Endothelial cell of umbilical vein (primary cell): ENCODE results near the gene PTF1A. TPM values are rescaled to one million over a fixed set of nuclear protein-coding genes. Genes with fewer than 3 reads are reported as not detected.

Source experiments
- BruUV-seq: library from RNA; stranded (reverse); fragments of 400-500 nt; replicated peaks from 2 replicates; lab custom pipeline; 2021; lab: Mats Ljungman, UMichigan
- CTCF ChIA-PET: fragments of 300-600, 350-600 bp; sonication (Branson Sonifier 250); formaldehyde crosslinking; loops from one replicate; lab custom pipeline; 2021; ENCODE audit warnings: antibody characterized with exemption, inconsistent platforms; lab: Charles Lee
- POLR2A ChIA-PET: fragments of 300-600, 350-600 bp; sonication (Branson Sonifier 250); formaldehyde crosslinking; loops from one replicate; lab custom pipeline; 2021; ENCODE audit warnings: antibody characterized with exemption, inconsistent platforms; lab: Charles Lee
- DNase-seq: peaks from one replicate; pipeline ENCODE4 v3.0.0-alpha.2; 2011; ENCODE audit warnings: low read depth, low spot score
- FAIRE-seq: peaks from 2 replicates; lab custom pipeline; 2011; peaks lifted over from hg19 to GRCh38; lab: Jason Lieb, UNC
- H2AFZ ChIP-seq: 2 replicates; pipeline ENCODE4 v1.6.0; 2012; ENCODE audit warnings: low read depth, low read length, control low read depth, inconsistent platforms
- H3K27ac ChIP-seq: 2 replicates; pipeline ENCODE4 v1.5.1; 2011; ENCODE audit warnings: low read depth, mild to moderate bottlenecking, control low read depth, low read length, moderate library complexity; ENCODE audit not compliant: insufficient read depth
- H3K27me3 ChIP-seq, 2 experiments: 2 replicates each; pipeline versions ENCODE4 v1.6.0 to v1.6.1; 2011; ENCODE audit warnings: low read length in 2 of 2, mixed read lengths in 1 of 2; ENCODE audit not compliant: control insufficient read depth in 2 of 2, insufficient read depth in 2 of 2
- H3K36me3 ChIP-seq, 2 experiments: 2 replicates in 1 of 2; 3 replicates in 1 of 2; pipeline ENCODE4 v1.5.1; 2011; ENCODE audit warnings: low read length in 2 of 2, mild to moderate bottlenecking in 1 of 2, moderate library complexity in 1 of 2; ENCODE audit not compliant: control insufficient read depth in 2 of 2, insufficient read depth in 2 of 2; ENCODE audit errors: extremely low read depth in 1 of 2
- H3K4me1 ChIP-seq: 3 replicates; pipeline ENCODE4 v1.5.1; 2011; ENCODE audit warnings: mild to moderate bottlenecking, low read length; ENCODE audit not compliant: control insufficient read depth, insufficient read depth; ENCODE audit errors: extremely low read depth
- H3K4me2 ChIP-seq: 2 replicates; pipeline ENCODE4 v1.6.1; 2011; ENCODE audit warnings: low read length, control low read depth, mixed read lengths; ENCODE audit not compliant: insufficient read depth
- H3K4me3 ChIP-seq, 3 experiments: fragments of 200-600 bp in 1 of 3; sonication (generic), shearing (Covaris generic) in 1 of 3; replicated peaks in 1 of 3; 2 replicates each; pipeline ENCODE4 v1.5.1; 2011 to 2016; ENCODE audit warnings: control low read depth in 3 of 3, low read length in 3 of 3, mild to moderate bottlenecking in 2 of 3, inconsistent platforms in 1 of 3, low read depth in 1 of 3, moderate library complexity in 1 of 3; ENCODE audit not compliant: insufficient read depth in 1 of 3
- H3K79me2 ChIP-seq: 2 replicates; pipeline ENCODE4 v1.6.0; 2012; ENCODE audit warnings: low read length, inconsistent platforms; ENCODE audit not compliant: control insufficient read depth, insufficient read depth
- H3K9ac ChIP-seq: replicated peaks from 2 replicates; pipeline ENCODE3; 2011; ENCODE audit warnings: low read length, control low read depth; ENCODE audit not compliant: insufficient read depth; ENCODE audit errors: extremely low read depth
- H3K9me1 ChIP-seq: replicated peaks from 3 replicates; pipeline ENCODE4 v1.6.0; 2011; ENCODE audit warnings: mild to moderate bottlenecking, low read length; ENCODE audit not compliant: control insufficient read depth, insufficient read depth; ENCODE audit errors: extremely low read depth
- H3K9me3 ChIP-seq: replicated peaks from 2 replicates; pipeline ENCODE4 v1.5.1; 2012; ENCODE audit warnings: low read length, inconsistent platforms; ENCODE audit not compliant: control insufficient read depth, insufficient read depth
- H4K20me1 ChIP-seq: replicated peaks from 2 replicates; pipeline ENCODE3; 2011; ENCODE audit warnings: mild to moderate bottlenecking, low read length; ENCODE audit not compliant: control insufficient read depth, insufficient read depth; ENCODE audit errors: extremely low read depth
- EZH2 ChIP-seq: IDR thresholded peaks from 2 replicates; pipeline ENCODE4 v1.6.1; 2012; ENCODE audit warnings: borderline replicate concordance, low read depth, mild to moderate bottlenecking, moderate library complexity, low read length, inconsistent platforms; ENCODE audit not compliant: severe bottlenecking
- FOS ChIP-seq: IDR thresholded peaks from 2 replicates; pipeline ENCODE4 v1.6.1; 2011; ENCODE audit warnings: mild to moderate bottlenecking, low read length, moderate library complexity, borderline replicate concordance; ENCODE audit not compliant: insufficient read depth
- GATA2 ChIP-seq: IDR thresholded peaks from 2 replicates; pipeline ENCODE4 v1.7.0; 2011; ENCODE audit warnings: low read depth, mild to moderate bottlenecking, moderate library complexity, mixed read lengths, low read length; ENCODE audit not compliant: insufficient read length, insufficient read depth
- JUN ChIP-seq: IDR thresholded peaks from 2 replicates; pipeline ENCODE4 v1.6.1; 2011; ENCODE audit warnings: borderline replicate concordance, low read depth; ENCODE audit not compliant: insufficient read length, insufficient read depth
- MYC ChIP-seq: IDR thresholded peaks from one replicate; pipeline ENCODE4 v1.6.1; 2011; ENCODE audit warnings: mild to moderate bottlenecking, low read depth, low read length
- POLR2A ChIP-seq: IDR thresholded peaks from 2 replicates; pipeline ENCODE4 v1.6.1; 2012; ENCODE audit warnings: low read depth, mild to moderate bottlenecking, control low read depth, low read length
- dilution Hi-C: fragments of 300-500 bp; cut with MboI; formaldehyde crosslinking; loops from one replicate; pipeline ENCODE4 v1.15.0; 2019; ENCODE audit warnings: low sequenced_read_pairs; ENCODE audit not compliant: extremely low pct_ligation_motif_present
- intact Hi-C: fragments of 100-400 bp; cut with micrococcal nuclease; formaldehyde crosslinking; loops from one replicate; pipeline ENCODE4 v1.10.0; 2022
- polyA plus RNA-seq, 4 experiments: library from polyadenylated mRNA; depleted of rRNA in 3 of 4; stranded (reverse) in 3 of 4; unstranded in 1 of 4; fragments of >200 nt; gene quantifications; 2 replicates each; pipeline versions ENCODE4 v1.2.1 to v1.2.3, GENCODE V29; 2011 to 2012; ENCODE audit warnings: missing spikeins in 1 of 4
- total RNA-seq: library from RNA; stranded (reverse); gene quantifications from 2 replicates; pipeline ENCODE4 v1.2.3, GENCODE V29; 2021
- TF ChIP-seq, protein P1 (sequence below), 2 donors: IDR thresholded peaks; 1 replicate in 1 of 2; 2 replicates in 1 of 2; pipeline ENCODE4 v1.5.1; 2011; ENCODE audit warnings: low read length in 2 of 2, mild to moderate bottlenecking in 2 of 2, moderate library complexity in 2 of 2, control low read depth in 1 of 2, inconsistent platforms in 1 of 2, low read depth in 1 of 2; ENCODE audit not compliant: insufficient read depth in 1 of 2; ENCODE audit errors: extremely low read depth in 1 of 2

PTF1A gene
- total and polyA plus RNA-seq, 2 donors (not counting 3 experiments of a cell fraction or from before 2014, with no cell fraction given) = not detected

DNA sequence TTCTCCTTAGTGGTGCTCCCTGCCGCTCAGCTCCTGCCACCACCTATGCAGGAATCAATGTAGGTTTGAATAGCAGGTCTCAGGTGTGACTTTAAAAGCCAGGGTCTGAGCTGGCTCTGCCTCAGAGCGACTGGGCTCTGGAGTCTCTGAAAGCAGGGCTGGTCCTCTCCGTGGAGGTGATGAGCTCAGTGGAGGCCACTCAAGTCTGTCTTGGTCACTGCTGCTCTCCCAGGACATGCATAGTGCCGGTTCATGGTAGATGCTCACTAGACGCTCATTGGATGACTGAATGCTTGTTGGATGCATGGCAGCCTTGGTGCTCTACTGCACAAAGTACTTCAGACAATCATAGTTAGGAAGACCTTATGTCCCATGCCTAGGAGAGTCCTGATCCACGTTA, 45.1 kb upstream of the PTF1A start:
- no peak overlapping the region for H2AFZ ChIP-seq
- no peak overlapping the region for H3K27ac ChIP-seq
- no peak overlapping the region for H3K4me3 ChIP-seq
- no peaks in the 10 kb centered on the region for H3K36me3 ChIP-seq
- no peak for TF ChIP-seq EZH2
- TF ChIP-seq, protein P1, sequence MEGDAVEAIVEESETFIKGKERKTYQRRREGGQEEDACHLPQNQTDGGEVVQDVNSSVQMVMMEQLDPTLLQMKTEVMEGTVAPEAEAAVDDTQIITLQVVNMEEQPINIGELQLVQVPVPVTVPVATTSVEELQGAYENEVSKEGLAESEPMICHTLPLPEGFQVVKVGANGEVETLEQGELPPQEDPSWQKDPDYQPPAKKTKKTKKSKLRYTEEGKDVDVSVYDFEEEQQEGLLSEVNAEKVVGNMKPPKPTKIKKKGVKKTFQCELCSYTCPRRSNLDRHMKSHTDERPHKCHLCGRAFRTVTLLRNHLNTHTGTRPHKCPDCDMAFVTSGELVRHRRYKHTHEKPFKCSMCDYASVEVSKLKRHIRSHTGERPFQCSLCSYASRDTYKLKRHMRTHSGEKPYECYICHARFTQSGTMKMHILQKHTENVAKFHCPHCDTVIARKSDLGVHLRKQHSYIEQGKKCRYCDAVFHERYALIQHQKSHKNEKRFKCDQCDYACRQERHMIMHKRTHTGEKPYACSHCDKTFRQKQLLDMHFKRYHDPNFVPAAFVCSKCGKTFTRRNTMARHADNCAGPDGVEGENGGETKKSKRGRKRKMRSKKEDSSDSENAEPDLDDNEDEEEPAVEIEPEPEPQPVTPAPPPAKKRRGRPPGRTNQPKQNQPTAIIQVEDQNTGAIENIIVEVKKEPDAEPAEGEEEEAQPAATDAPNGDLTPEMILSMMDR (IDR thresholded peaks at IDR 0.05; ENCODE audit: extremely low read depth in 1 of 2, insufficient read depth in 1 of 2, low read depth in 1 of 2, low read length in 2 of 2) = no peak
- intact Hi-C loops = no loop called here
- H4K20me1 ChIP-seq = no peaks in the 10 kb centered on the region
- dilution Hi-C loops = no loop called here
- H3K4me2 ChIP-seq = no peak overlapping the region
- H3K27me3 ChIP-seq = no peaks in the 10 kb centered on the region
- H3K9ac ChIP-seq = no peak overlapping the region
- no peaks in the 10 kb centered on the region for H3K79me2 ChIP-seq
- DNase-seq = no peak
- POLR2A ChIA-PET = no interaction called here
- H3K9me3 ChIP-seq = no peaks in the 10 kb centered on the region
- CTCF ChIA-PET = interaction anchor here (0.9 kb wide), 1 partner anchor 12 kb away, joined by 3 read pairs; no protein-coding TSS in a partner anchor
- no TSS peak for BruUV-seq
- no peak for FAIRE-seq
- no peaks in the 10 kb centered on the region for H3K4me1 ChIP-seq
- H3K9me1 ChIP-seq = no peaks in the 10 kb centered on the region

DNA sequence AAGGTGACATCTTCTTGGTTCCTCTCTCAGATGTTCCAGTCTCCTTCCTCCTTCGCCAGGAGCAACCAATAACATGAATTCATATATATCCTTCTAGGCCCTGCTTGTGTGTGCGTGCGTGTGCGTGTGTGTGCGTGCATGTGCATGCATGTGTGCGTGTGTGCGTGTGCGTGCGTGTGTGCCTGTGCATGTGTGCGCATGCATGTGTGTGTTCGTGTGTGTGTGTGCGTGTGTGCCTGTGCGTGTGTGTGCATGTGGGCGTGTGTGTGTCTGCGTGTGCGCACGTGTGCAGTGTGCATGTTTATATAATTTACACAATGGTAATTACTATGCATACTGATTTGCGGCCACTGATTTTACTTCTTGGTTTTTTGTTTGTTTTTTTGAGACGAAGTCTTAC, 43.9 kb upstream of the PTF1A start:
- dilution Hi-C loops (no loop called here), intact Hi-C loops (no loop called here)
- BruUV-seq = no TSS peak
- POLR2A ChIA-PET = no interaction called here
- Histone ChIP-seq H3K27me3 (no peaks in the 10 kb centered on the region), H3K9me3 (no peaks in the 10 kb centered on the region), H3K9me1 (no peaks in the 10 kb centered on the region), H3K4me2 (no peak overlapping the region), H3K9ac (no peak overlapping the region), H2AFZ (no peak overlapping the region), H3K4me3 (no peak overlapping the region), H4K20me1 (no peaks in the 10 kb centered on the region), H3K79me2 (no peaks in the 10 kb centered on the region), H3K4me1 (no peaks in the 10 kb centered on the region), H3K36me3 (no peaks in the 10 kb centered on the region), H3K27ac (no peak overlapping the region)
- DNase-seq (no peak), FAIRE-seq (no peak)
- CTCF ChIA-PET = no interaction called here
- TF ChIP-seq POLR2A (no peak), MYC (no peak), FOS (no peak), GATA2 (no peak), JUN (no peak)
